Thyroid gland (tissue), 4 donors: ENCODE data around the gene UBALD2. TPM values are rescaled to one million over a fixed set of nuclear protein-coding genes. Genes with fewer than 3 reads are reported as not detected.
"Not testable (repeated sequence)": the region's sequence is repeated elsewhere in the genome, so short reads cannot be mapped to it uniquely, and the experiment has no call there.

Experiments used
- DNase-seq, 2 donors: peaks; one replicate each; pipeline ENCODE4 v3.0.0-alpha.2; 2019
- H3K27ac ChIP-seq, 3 donors: fragments of 200-600 bp; sonication (generic); 1 replicate in 2 of 3; 2 replicates in 1 of 3; pipeline ENCODE4 v1.5.1; 2016 to 2019; ENCODE audit warnings: mild to moderate bottlenecking in 1 of 3, moderate library complexity in 1 of 3
- H3K27me3 ChIP-seq: fragments of 200-600 bp; sonication (generic); one replicate; pipeline ENCODE4 v1.5.1; 2019
- H3K36me3 ChIP-seq, 2 donors: fragments of 200-600 bp; sonication (generic); one replicate each; pipeline ENCODE4 v1.5.1; 2016 to 2019
- H3K4me1 ChIP-seq, 2 donors: fragments of 200-600 bp; sonication (generic); one replicate each; pipeline ENCODE4 v1.5.1; 2017 to 2019
- H3K4me3 ChIP-seq, 3 donors: fragments of 200-600 bp; sonication (generic); replicated peaks in 1 of 3; 1 replicate in 2 of 3; 2 replicates in 1 of 3; pipeline ENCODE4 v1.5.1; 2016; ENCODE audit warnings: mild to moderate bottlenecking in 1 of 3
- H3K9me3 ChIP-seq: fragments of 200-600 bp; sonication (generic); one replicate; pipeline ENCODE4 v1.5.1; 2017
- CTCF ChIP-seq, 6 experiments: fragments of 200-600 bp in 3 of 6; fragments of 450-650 bp in 3 of 6; sonication (generic) in 3 of 6; IDR thresholded peaks; one replicate each; pipeline ENCODE4 v1.5.1; 2016 to 2019; ENCODE audit warnings: antibody characterized with exemption in 6 of 6, mild to moderate bottlenecking in 2 of 6, inconsistent platforms in 1 of 6, moderate library complexity in 1 of 6
- POLR2A ChIP-seq, 2 donors: fragments of 450-650 bp; IDR thresholded peaks; one replicate each; pipeline ENCODE4 v1.6.1; 2017; ENCODE audit warnings: antibody characterized with exemption in 2 of 2, mild to moderate bottlenecking in 2 of 2, moderate library complexity in 1 of 2
- WGBS, 2 donors: methylation state at CpG; one replicate each; pipeline ENCODE4 v1.1.5; 2017; 5-methylcytosine and 5-hydroxymethylcytosine counted together
- intact Hi-C: fragments of 100-400 bp; cut with DNase I; formaldehyde crosslinking; loops from one replicate; pipeline ENCODE4 v1.15.1; 2023
- total RNA-seq, 4 donors: library from RNA; depleted of rRNA; stranded (reverse); fragments of >200 nt; gene quantifications; one replicate each; pipeline ENCODE4 v1.2.3, GENCODE V29; 2016

UBALD2 gene
- total RNA-seq, 4 donors from 2014 or later: 9.8 to 54.2 (median 22.9) TPM

GRCh38 chr17:76252040-76252954, 12.9 kb upstream of the UBALD2 start:
- 65 to 66% methylated on average over 11 of the region's 11 CpGs for WGBS, 2 donors
- TF ChIP-seq CTCF (IDR thresholded peaks at IDR 0.05) (no peak), POLR2A (IDR thresholded peaks at IDR 0.05) (peak in 1 of 2 donors; percentile 15)
- intact Hi-C loops: no loop called here
- Histone ChIP-seq H3K4me3 (no peak overlapping the region), H3K36me3 (no peaks in the 10 kb centered on the region), H3K27me3 (no peaks in the 10 kb centered on the region), H3K9me3 (no peaks in the 10 kb centered on the region), H3K27ac (peak overlapping the region in 2 of 3 donors; percentile 2 to 40), H3K4me1 (peaks cover 0 to 7% of the 10 kb centered on the region in 2 donors)
- DNase-seq: no peak

GRCh38 chr17:76252967-76253766, 12.0 kb upstream of the UBALD2 start:
- H3K4me1 ChIP-seq, H3K36me3 ChIP-seq, H3K27ac ChIP-seq, intact Hi-C loops, H3K4me3 ChIP-seq, DNase-seq, H3K27me3 ChIP-seq, H3K9me3 ChIP-seq: not testable (repeated sequence)
- WGBS, 2 donors: 70 to 78% methylated on average over 23 of the region's 23 CpGs

GRCh38 chr17:76253841-76254240, 11.3 kb upstream of the UBALD2 start:
- H3K4me3 ChIP-seq: no peak overlapping the region
- no peak overlapping the region for H3K27ac ChIP-seq
- H3K9me3 ChIP-seq: no peaks in the 10 kb centered on the region
- DNase-seq: no peak
- no peak for TF ChIP-seq CTCF (IDR thresholded peaks at IDR 0.05)
- no peak for TF ChIP-seq POLR2A (IDR thresholded peaks at IDR 0.05)
- intact Hi-C loops: no loop called here
- H3K4me1 ChIP-seq: peaks cover 0 to 10% of the 10 kb centered on the region in 2 donors
- H3K27me3 ChIP-seq: no peaks in the 10 kb centered on the region
- H3K36me3 ChIP-seq: no peaks in the 10 kb centered on the region
- WGBS, 2 donors: 91% methylated on average over 7 of the region's 7 CpGs

GRCh38 chr17:76254275-76254674, 10.9 kb upstream of the UBALD2 start:
- Histone ChIP-seq H3K4me1 (peaks cover 0 to 10% of the 10 kb centered on the region in 2 donors), H3K27ac (no peak overlapping the region), H3K9me3 (no peaks in the 10 kb centered on the region), H3K4me3 (no peak overlapping the region), H3K27me3 (no peaks in the 10 kb centered on the region), H3K36me3 (no peaks in the 10 kb centered on the region)
- TF ChIP-seq POLR2A (IDR thresholded peaks at IDR 0.05): no peak
- no peak for TF ChIP-seq CTCF (IDR thresholded peaks at IDR 0.05)
- intact Hi-C loops: no loop called here
- DNase-seq: no peak
- 96 to 100% methylated on average over 5 of the region's 5 CpGs for WGBS, 2 donors

GRCh38 chr17:76255801-76256429, 9.2 kb upstream of the UBALD2 start:
- H3K36me3 ChIP-seq: no peaks in the 10 kb centered on the region
- intact Hi-C loops: no loop called here
- H3K27me3 ChIP-seq: no peaks in the 10 kb centered on the region
- DNase-seq: no peak
- no peak overlapping the region for H3K27ac ChIP-seq
- 82 to 91% methylated on average over 6 of the region's 6 CpGs for WGBS, 2 donors
- TF ChIP-seq CTCF (IDR thresholded peaks at IDR 0.05): no peak
- no peak for TF ChIP-seq POLR2A (IDR thresholded peaks at IDR 0.05)
- H3K4me3 ChIP-seq: no peak overlapping the region
- H3K9me3 ChIP-seq: no peaks in the 10 kb centered on the region
- peaks cover 0 to 22% of the 10 kb centered on the region in 2 donors for H3K4me1 ChIP-seq

- DNase-seq, H3K9me3 ChIP-seq, H3K36me3 ChIP-seq, H3K27ac ChIP-seq, intact Hi-C loops, H3K27me3 ChIP-seq, H3K4me3 ChIP-seq: not testable (repeated sequence)
- H3K4me1 ChIP-seq: peaks cover 0 to 22% of the 10 kb centered on the region in 2 donors
- WGBS, 2 donors: 83 to 88% methylated on average over 19 of the region's 19 CpGs
Measured at GRCh38 chr17:76256430-76257050, 8.6 kb upstream of the UBALD2 start.
